Kidney (tissue), 14 donors: ENCODE measurements around the gene COPZ1. TPM values are rescaled to one million over a fixed set of nuclear protein-coding genes. Genes with fewer than 3 reads are reported as not detected.
A peak's percentile ranks its signal among the peaks of the same experiment; 100 is the strongest.

Experiments used
- DNase-seq, 5 donors: peaks; one replicate each; pipeline ENCODE4 v3.0.0-alpha.2; 2013 to 2020
- FAIRE-seq: peaks from 2 replicates; lab custom pipeline; 2012; peaks lifted over from hg19 to GRCh38; lab: Jason Lieb, UNC
- H3K27ac ChIP-seq, 2 donors: one replicate each; pipeline ENCODE4 v1.7.0; 2013; ENCODE audit warnings: low read depth in 2 of 2, low read length in 2 of 2, inconsistent platforms in 1 of 2
- H3K27me3 ChIP-seq: one replicate; pipeline ENCODE4 v1.7.1; 2013; ENCODE audit warnings: low read length, inconsistent platforms; ENCODE audit not compliant: control insufficient read depth, insufficient read depth
- H3K36me3 ChIP-seq, 3 donors: one replicate each; pipeline versions ENCODE4 v1.7.0 to v1.7.1; 2013; ENCODE audit warnings: low read length in 3 of 3, control low read depth in 1 of 3, inconsistent platforms in 1 of 3; ENCODE audit not compliant: insufficient read depth in 3 of 3, control insufficient read depth in 2 of 3
- H3K4me1 ChIP-seq, 3 donors: one replicate each; pipeline versions ENCODE4 v1.7.0 to v1.7.1; 2013; ENCODE audit warnings: low read length in 3 of 3, inconsistent platforms in 1 of 3, low read depth in 1 of 3; ENCODE audit not compliant: control insufficient read depth in 2 of 3, insufficient read depth in 2 of 3
- H3K4me3 ChIP-seq, 3 donors: one replicate each; pipeline versions ENCODE4 v1.7.0 to v1.8.1; 2013; ENCODE audit warnings: low read length in 3 of 3, control low read depth in 1 of 3, inconsistent platforms in 1 of 3
- H3K9ac ChIP-seq, 3 donors: one replicate each; pipeline versions ENCODE4 v1.7.0 to v1.7.1; 2013; ENCODE audit warnings: low read length in 3 of 3, control low read depth in 1 of 3, inconsistent platforms in 1 of 3
- H3K9me3 ChIP-seq, 3 donors: one replicate each; pipeline versions ENCODE4 v1.7.0 to v1.7.1; 2013; ENCODE audit warnings: low read length in 3 of 3, control low read depth in 1 of 3, inconsistent platforms in 1 of 3; ENCODE audit not compliant: control insufficient read depth in 2 of 3, insufficient read depth in 1 of 3
- CTCF ChIP-seq: IDR thresholded peaks from 3 replicates; pipeline ENCODE4 v1.5.1; 2012; ENCODE audit warnings: mild to moderate bottlenecking, moderate library complexity, borderline replicate concordance; ENCODE audit not compliant: insufficient read depth; ENCODE audit errors: extremely low read depth
- intact Hi-C: fragments of 100-400 bp; cut with DNase I; formaldehyde crosslinking; loops from one replicate; pipeline ENCODE4 v1.11.1; 2022
- polyA plus RNA-seq: library from polyadenylated mRNA; stranded (reverse); fragments of 350-450 nt; fragmentation: Illumina TruSeq; extraction: RNeasy Lipid Tissue Mini Kit (QIAGEN cat#74804); gene quantifications from one replicate; pipeline ENCODE4 v1.2.3, GENCODE V29; 2014; ENCODE audit warnings: low read depth, low replicate concordance; ENCODE audit not compliant: insufficient read depth
- total RNA-seq: library from RNA; stranded (reverse); fragmentation: NEBNext Ultra II Directional; extraction: Animal tissue kit (Norgen Biotek cat#: 25700); gene quantifications from one replicate; pipeline ENCODE4 v1.2.1, GENCODE V29; 2021
- donor health status: control.
- donor health status: control.
- donor health status: control.
- donor health status: control.
- donor health status: control.
- donor health status: DM: yes; HTN: yes; CAD: no.
- donor health status: Normal renal cell carcinoma (clear cell type).

The COPZ1 gene
- total and polyA plus RNA-seq, 2 donors from 2014 or later, result 141 to 181 TPM

DNA sequence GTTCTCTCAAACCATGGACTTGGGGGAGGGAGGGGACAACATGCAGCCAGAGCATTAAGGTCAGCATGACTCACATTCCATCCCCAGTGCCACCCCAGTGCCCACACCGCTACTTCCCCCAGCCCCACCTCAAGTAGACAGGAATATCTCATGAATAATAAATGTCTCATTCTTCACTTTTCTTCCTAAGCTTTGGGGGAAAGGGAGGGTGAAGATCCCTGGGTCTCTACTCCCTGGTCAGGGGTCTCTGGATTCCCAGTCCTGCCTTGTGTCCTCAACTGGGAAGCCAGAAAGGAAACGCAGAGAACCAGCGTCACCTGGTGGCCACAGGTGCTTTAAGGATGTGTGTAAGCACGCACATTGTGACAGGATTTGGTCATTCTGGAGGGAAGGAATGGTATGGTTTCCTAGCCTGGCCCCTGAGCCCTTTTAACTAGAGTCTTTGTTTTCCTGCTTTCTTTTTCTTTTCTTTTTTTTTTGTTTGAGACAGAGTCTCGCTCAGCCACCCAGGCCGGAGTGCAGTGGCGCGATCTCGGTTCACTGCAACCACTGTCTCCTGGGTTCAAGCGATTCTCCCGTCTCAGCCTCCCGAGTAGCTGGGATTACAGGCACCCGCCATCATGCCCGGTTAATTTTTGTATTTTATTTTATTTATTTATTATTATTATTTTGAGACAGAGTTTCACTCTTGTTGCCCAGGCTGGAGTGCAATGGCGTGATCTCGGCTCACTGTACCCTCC lies 36.0 kb downstream of the COPZ1 start:
- H3K27me3 ChIP-seq, result no peaks in the 10 kb centered on the region
- intact Hi-C loops, result no loop called here
- H3K4me3 ChIP-seq, result no peak overlapping the region
- no peak overlapping the region for H3K9ac ChIP-seq
- no peaks in the 10 kb centered on the region for H3K36me3 ChIP-seq
- peak; percentile 74 for TF ChIP-seq CTCF
- H3K9me3 ChIP-seq, result no peaks in the 10 kb centered on the region
- H3K4me1 ChIP-seq, result peaks cover 2 to 18% (median 9%) of the 10 kb centered on the region in 3 donors
- peak in 4 of 5 donors; percentile 93 to 97 (median 94) for DNase-seq
- no peak for FAIRE-seq
- H3K27ac ChIP-seq, result no peak overlapping the region

DNA sequence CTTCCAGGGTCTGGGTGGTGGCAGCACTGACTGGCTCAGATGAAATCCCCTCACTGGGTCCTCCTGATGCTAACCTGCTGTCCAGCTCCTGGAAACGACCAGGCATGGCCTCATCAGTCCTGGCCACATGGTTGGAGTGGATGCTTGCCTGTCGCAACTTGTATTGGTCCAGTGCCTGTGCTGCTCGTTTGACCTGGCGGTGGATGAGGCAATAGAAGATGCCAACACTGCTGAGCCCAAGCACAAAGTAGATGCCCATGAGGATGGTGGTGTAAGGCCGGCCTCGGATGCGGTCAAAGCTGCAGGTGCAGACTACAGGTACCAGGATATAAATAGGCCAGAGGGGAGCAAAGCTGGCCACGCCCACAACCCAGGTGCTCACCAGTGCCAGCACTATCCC lies 38.1 kb downstream of the COPZ1 start:
- no peaks in the 10 kb centered on the region for H3K9me3 ChIP-seq
- DNase-seq (no peak), FAIRE-seq (no peak)
- no peaks in the 10 kb centered on the region for H3K27me3 ChIP-seq
- H3K27ac ChIP-seq, result no peak overlapping the region
- no peak overlapping the region for H3K4me3 ChIP-seq
- H3K36me3 ChIP-seq, result no peaks in the 10 kb centered on the region
- intact Hi-C loops, result no loop called here
- peaks cover 2 to 15% (median 9%) of the 10 kb centered on the region in 3 donors for H3K4me1 ChIP-seq
- no peak overlapping the region for H3K9ac ChIP-seq
- no peak for TF ChIP-seq CTCF

GRCh38 chr12:54363618-54364017 lies 38.7 kb downstream of the COPZ1 start:
- no peaks in the 10 kb centered on the region for H3K9me3 ChIP-seq
- H3K27ac ChIP-seq, result no peak overlapping the region
- peaks cover 2 to 13% (median 3%) of the 10 kb centered on the region in 3 donors for H3K4me1 ChIP-seq
- TF ChIP-seq CTCF, result no peak
- intact Hi-C loops, result no loop called here
- no peak overlapping the region for H3K9ac ChIP-seq
- H3K27me3 ChIP-seq, result no peaks in the 10 kb centered on the region
- no peaks in the 10 kb centered on the region for H3K36me3 ChIP-seq
- no peak overlapping the region for H3K4me3 ChIP-seq
- DNase-seq (no peak), FAIRE-seq (no peak)

DNA sequence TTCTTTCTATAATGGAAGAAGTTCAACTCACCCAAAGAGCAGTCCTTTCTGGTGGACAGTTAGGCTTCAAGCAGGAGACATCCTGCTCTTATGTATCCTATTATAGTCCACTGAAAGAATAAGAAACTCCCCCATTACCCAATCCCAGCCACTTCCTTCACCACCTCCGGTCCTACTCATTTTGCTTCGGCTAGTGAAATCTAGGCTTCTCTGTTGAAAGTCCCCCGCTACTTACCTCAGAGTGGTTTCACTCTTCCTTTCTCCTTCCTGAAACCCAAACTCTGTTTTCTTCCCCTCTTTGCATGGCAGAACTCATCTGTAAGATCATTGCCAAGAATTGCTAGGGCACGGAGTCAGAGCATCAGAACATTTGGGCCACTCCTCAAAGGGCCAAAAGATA lies 39.5 kb downstream of the COPZ1 start, which contains the start of gene GPR84:
Gene GPR84, minus strand, starts transcription at position 74 of the 400 bp plus-strand sequence. CDS start 635 bp downstream, outside the sequence.
- no peak within 1 kb of the TSS for H3K27ac ChIP-seq
- FAIRE-seq, result no peak
- intact Hi-C loops, result no loop called here

More for the DNA sequence above, 39.5 kb downstream of the COPZ1 start, which contains the start of gene GPR84:
- Histone ChIP-seq H3K36me3 (no peaks in the 10 kb centered on the region), H3K9me3 (no peaks in the 10 kb centered on the region), H3K9ac (no peak within 1 kb of the TSS), H3K27me3 (no peaks in the 10 kb centered on the region), H3K4me1 (peaks cover 2 to 13% (median 6%) of the 10 kb centered on the region in 3 donors), H3K4me3 (no peak within 1 kb of the TSS)
- no peak for TF ChIP-seq CTCF
- DNase-seq, result no peak
